Common myeloid progenitor, CD34-positive (primary cell): ENCODE data around the gene ATP5ME.
"Not testable (repeated sequence)": the region's sequence is repeated elsewhere in the genome, so short reads cannot be mapped to it uniquely, and the experiment has no call there.

Source experiments
- CTCF ChIA-PET: fragments of 350-600 bp; sonication (Branson Sonifier 250); formaldehyde crosslinking; loops from one replicate; lab custom pipeline; 2021; ENCODE audit warnings: antibody characterized with exemption; lab: Charles Lee
- POLR2A ChIA-PET: fragments of 350-600 bp; sonication (Branson Sonifier 250); formaldehyde crosslinking; loops from one replicate; lab custom pipeline; 2021; ENCODE audit warnings: antibody characterized with exemption; lab: Charles Lee
- DNase-seq, 3 donors: peaks; one replicate each; pipeline versions ENCODE4 v3.0.0 to v3.0.0-alpha.2; 2013
- H3K27ac ChIP-seq, 2 experiments: 1 replicate in 1 of 2; 2 replicates in 1 of 2; pipeline ENCODE4 v1.7.0; 2013; ENCODE audit warnings: inconsistent platforms in 2 of 2, low read length in 2 of 2, mild to moderate bottlenecking in 2 of 2, low read depth in 1 of 2, moderate library complexity in 1 of 2; ENCODE audit not compliant: severe bottlenecking in 2 of 2, insufficient read depth in 1 of 2, poor library complexity in 1 of 2
- H3K27me3 ChIP-seq, 5 experiments: replicated peaks in 2 of 5; 1 replicate in 3 of 5; 2 replicates in 2 of 5; pipeline versions ENCODE4 v1.6.1 to v1.7.0; 2013; ENCODE audit warnings: low read length in 4 of 5, mild to moderate bottlenecking in 2 of 5, moderate library complexity in 2 of 5, inconsistent platforms in 1 of 5; ENCODE audit not compliant: insufficient read depth in 5 of 5, control insufficient read depth in 4 of 5
- H3K36me3 ChIP-seq, 4 experiments: 1 replicate in 2 of 4; 2 replicates in 2 of 4; pipeline versions ENCODE4 v1.6.1 to v1.7.0; 2013; ENCODE audit warnings: low read length in 3 of 4, control low read depth in 1 of 4, mild to moderate bottlenecking in 1 of 4; ENCODE audit not compliant: control insufficient read depth in 4 of 4, insufficient read depth in 4 of 4
- H3K4me1 ChIP-seq, 4 experiments: 1 replicate in 3 of 4; 2 replicates in 1 of 4; pipeline versions ENCODE4 v1.6.1 to v1.7.1; 2013; ENCODE audit warnings: low read length in 3 of 4, mild to moderate bottlenecking in 3 of 4, control low read depth in 1 of 4, inconsistent platforms in 1 of 4, moderate library complexity in 1 of 4; ENCODE audit not compliant: control insufficient read depth in 4 of 4, insufficient read depth in 4 of 4; ENCODE audit errors: control extremely low read depth in 1 of 4
- H3K4me3 ChIP-seq, 7 experiments: 1 replicate in 4 of 7; 2 replicates in 3 of 7; pipeline versions ENCODE4 v1.5.1 to v1.7.0; 2013; ENCODE audit warnings: mild to moderate bottlenecking in 7 of 7, low read length in 6 of 7, moderate library complexity in 6 of 7, inconsistent platforms in 2 of 7, low read depth in 2 of 7, control low read depth in 1 of 7; ENCODE audit not compliant: insufficient read depth in 4 of 7, control insufficient read depth in 1 of 7; ENCODE audit errors: extremely low read depth in 1 of 7
- H3K9me3 ChIP-seq, 5 experiments: 1 replicate in 4 of 5; 2 replicates in 1 of 5; pipeline versions ENCODE4 v1.6.1 to v1.7.1; 2013; ENCODE audit warnings: low read length in 4 of 5, mild to moderate bottlenecking in 2 of 5, inconsistent platforms in 1 of 5, low read depth in 1 of 5, moderate library complexity in 1 of 5; ENCODE audit not compliant: control insufficient read depth in 4 of 5, insufficient read depth in 2 of 5; ENCODE audit errors: control extremely low read depth in 1 of 5
- WGBS: methylation state at CpG from one replicate; pipeline ENCODE4 v1.1.5; 2013; ENCODE audit not compliant: insufficient coverage; 5-methylcytosine and 5-hydroxymethylcytosine counted together

The ATP5ME gene

GRCh38 chr4:650461-650860, 23.6 kb downstream of the ATP5ME start:
- DNase-seq = no peak
- Histone ChIP-seq H3K9me3 (no peaks in the 10 kb centered on the region), H3K36me3 (no peaks in the 10 kb centered on the region), H3K4me3 (no peak overlapping the region), H3K27ac (no peak overlapping the region), H3K27me3 (peaks cover 0 to 67% (median 6%) of the 10 kb centered on the region in 5 experiments), H3K4me1 (no peaks in the 10 kb centered on the region)
- CTCF ChIA-PET = no interaction called here
- POLR2A ChIA-PET = no interaction called here
- 95% methylated on average over 16 of the region's 18 CpGs for WGBS

GRCh38 chr4:649751-650310, 24.2 kb downstream of the ATP5ME start:
- WGBS = 96% methylated on average over 13 of the region's 13 CpGs
- Histone ChIP-seq H3K27ac (no peak overlapping the region), H3K4me3 (no peak overlapping the region), H3K27me3 (peaks cover 0 to 61% (median 6%) of the 10 kb centered on the region in 5 experiments), H3K36me3 (no peaks in the 10 kb centered on the region), H3K9me3 (no peaks in the 10 kb centered on the region), H3K4me1 (no peaks in the 10 kb centered on the region)
- no peak for DNase-seq
- POLR2A ChIA-PET = no interaction called here
- CTCF ChIA-PET = no interaction called here

- Histone ChIP-seq H3K4me1 (no peaks in the 10 kb centered on the region), H3K4me3 (no peak overlapping the region), H3K27ac (no peak overlapping the region), H3K9me3 (peaks cover 0 to 3% (median 0%) of the 10 kb centered on the region in 5 experiments), H3K36me3 (no peaks in the 10 kb centered on the region), H3K27me3 (peaks cover 0 to 58% (median 6%) of the 10 kb centered on the region in 5 experiments)
- no peak for DNase-seq
- POLR2A ChIA-PET = no interaction called here
- CTCF ChIA-PET = no interaction called here
- WGBS = 92% methylated on average over 7 of the region's 7 CpGs
Observed at GRCh38 chr4:649293-649625, 24.8 kb downstream of the ATP5ME start.

GRCh38 chr4:648579-649292, 25.3 kb downstream of the ATP5ME start:
- H3K4me1 ChIP-seq = no peaks in the 10 kb centered on the region
- H3K27me3 ChIP-seq = peaks cover 0 to 55% (median 6%) of the 10 kb centered on the region in 5 experiments
- CTCF ChIA-PET = no interaction called here
- no peak overlapping the region for H3K4me3 ChIP-seq
- DNase-seq = no peak
- peaks cover 0 to 3% (median 0%) of the 10 kb centered on the region in 5 experiments for H3K9me3 ChIP-seq
- no peak overlapping the region for H3K27ac ChIP-seq
- H3K36me3 ChIP-seq = no peaks in the 10 kb centered on the region
- 90% methylated on average over 23 of the region's 28 CpGs for WGBS
- POLR2A ChIA-PET = interaction anchor here (0.7 kb wide), 1 partner anchor 146 kb away, joined by 4 read pairs; no protein-coding TSS in a partner anchor

- Histone ChIP-seq H3K9me3 (peaks cover 0 to 3% (median 0%) of the 10 kb centered on the region in 5 experiments), H3K4me3 (no peak overlapping the region), H3K36me3 (no peaks in the 10 kb centered on the region), H3K4me1 (no peaks in the 10 kb centered on the region), H3K27ac (no peak overlapping the region), H3K27me3 (peaks cover 0 to 49% (median 6%) of the 10 kb centered on the region in 5 experiments)
- CTCF ChIA-PET = no interaction called here
- 88% methylated on average over 13 of the region's 13 CpGs for WGBS
- POLR2A ChIA-PET = no interaction called here
- no peak for DNase-seq
Observed at GRCh38 chr4:647481-647880, 26.6 kb downstream of the ATP5ME start.

GRCh38 chr4:646460-646859, 27.6 kb downstream of the ATP5ME start:
- no peaks in the 10 kb centered on the region for H3K4me1 ChIP-seq
- peaks cover 0 to 39% (median 6%) of the 10 kb centered on the region in 5 experiments for H3K27me3 ChIP-seq
- CTCF ChIA-PET = no interaction called here
- H3K4me3 ChIP-seq = peak overlapping the region in 1 of 7 experiments; percentile 42
- no peak overlapping the region for H3K27ac ChIP-seq
- DNase-seq = peak in 1 of 3 donors; percentile 25
- POLR2A ChIA-PET = no interaction called here
- peaks cover 0 to 7% (median 0%) of the 10 kb centered on the region in 5 experiments for H3K9me3 ChIP-seq
- 53% methylated on average over 32 of the region's 32 CpGs for WGBS
- no peaks in the 10 kb centered on the region for H3K36me3 ChIP-seq

- H3K27me3 ChIP-seq = peaks cover 0 to 23% (median 9%) of the 10 kb centered on the region in 5 experiments
- H3K36me3 ChIP-seq, POLR2A ChIA-PET, DNase-seq, CTCF ChIA-PET, H3K9me3 ChIP-seq, H3K4me3 ChIP-seq, H3K27ac ChIP-seq, H3K4me1 ChIP-seq: not testable (repeated sequence)
- 100% methylated on average over 3 of the region's 6 CpGs for WGBS
Observed at GRCh38 chr4:642366-642765, 31.7 kb downstream of the ATP5ME start.
